Esophagus squamous epithelium (tissue), 4 donors: Measurements from ENCODE around the gene TNIK.

Experiments
- POLR2A ChIP-seq, 4 donors: fragments of 450-650 bp; IDR thresholded peaks; one replicate each; pipeline ENCODE4 v1.6.1; 2017; ENCODE audit warnings: antibody characterized with exemption in 4 of 4, mild to moderate bottlenecking in 4 of 4, moderate library complexity in 3 of 4
- TF ChIP-seq, protein P1 (sequence below), 6 experiments: fragments of 450-650 bp in 4 of 6; fragments of 200-600 bp in 2 of 6; sonication (generic) in 2 of 6; IDR thresholded peaks; one replicate each; pipeline ENCODE4 v1.5.1; 2016 to 2019; ENCODE audit warnings: antibody characterized with exemption in 6 of 6, mild to moderate bottlenecking in 4 of 6, moderate library complexity in 4 of 6

DNA sequence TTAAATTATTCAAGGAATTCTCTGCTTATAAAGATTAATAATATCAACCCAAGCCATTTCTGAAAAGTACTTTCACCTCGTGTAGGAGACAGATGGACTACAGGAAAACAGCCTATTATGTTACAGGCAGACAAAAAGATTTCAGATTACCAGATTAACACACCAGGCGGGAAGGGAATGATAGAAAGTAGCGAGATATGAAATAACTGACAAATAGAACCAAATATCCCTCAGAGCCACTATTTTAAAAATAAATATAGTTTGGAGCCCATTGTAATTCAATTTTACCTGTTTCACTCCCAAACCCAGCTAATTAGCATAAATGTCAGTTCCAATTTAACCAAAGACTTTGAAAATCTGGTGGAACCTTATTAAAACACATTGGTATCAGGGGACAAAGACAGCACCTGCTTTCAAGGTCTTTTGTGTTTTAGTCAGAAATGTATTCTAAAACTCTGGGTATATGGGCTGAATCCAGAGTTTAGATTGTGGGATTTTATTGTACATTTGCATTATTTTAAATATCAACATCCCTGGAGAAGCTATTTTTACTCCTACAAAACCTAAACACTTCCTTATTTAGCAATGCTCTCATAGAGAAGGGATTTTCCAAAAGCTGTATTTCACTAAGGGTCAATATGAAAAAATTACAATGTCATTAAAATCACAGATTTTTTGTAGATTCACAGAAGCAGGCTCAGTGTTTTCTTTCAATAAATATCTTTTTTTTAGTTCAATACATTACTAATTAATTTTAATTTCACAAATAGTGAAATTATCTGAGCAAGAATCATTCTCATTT, 138.4 kb downstream of the TNIK start:
- TF ChIP-seq, protein P1, sequence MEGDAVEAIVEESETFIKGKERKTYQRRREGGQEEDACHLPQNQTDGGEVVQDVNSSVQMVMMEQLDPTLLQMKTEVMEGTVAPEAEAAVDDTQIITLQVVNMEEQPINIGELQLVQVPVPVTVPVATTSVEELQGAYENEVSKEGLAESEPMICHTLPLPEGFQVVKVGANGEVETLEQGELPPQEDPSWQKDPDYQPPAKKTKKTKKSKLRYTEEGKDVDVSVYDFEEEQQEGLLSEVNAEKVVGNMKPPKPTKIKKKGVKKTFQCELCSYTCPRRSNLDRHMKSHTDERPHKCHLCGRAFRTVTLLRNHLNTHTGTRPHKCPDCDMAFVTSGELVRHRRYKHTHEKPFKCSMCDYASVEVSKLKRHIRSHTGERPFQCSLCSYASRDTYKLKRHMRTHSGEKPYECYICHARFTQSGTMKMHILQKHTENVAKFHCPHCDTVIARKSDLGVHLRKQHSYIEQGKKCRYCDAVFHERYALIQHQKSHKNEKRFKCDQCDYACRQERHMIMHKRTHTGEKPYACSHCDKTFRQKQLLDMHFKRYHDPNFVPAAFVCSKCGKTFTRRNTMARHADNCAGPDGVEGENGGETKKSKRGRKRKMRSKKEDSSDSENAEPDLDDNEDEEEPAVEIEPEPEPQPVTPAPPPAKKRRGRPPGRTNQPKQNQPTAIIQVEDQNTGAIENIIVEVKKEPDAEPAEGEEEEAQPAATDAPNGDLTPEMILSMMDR (IDR thresholded peaks at IDR 0.05), result no peak
- TF ChIP-seq POLR2A (IDR thresholded peaks at IDR 0.05), result no peak
